OCI-LY3 (cell line): ENCODE results near the gene USHBP1.
"Not testable (repeated sequence)": the region's sequence is repeated elsewhere in the genome, so short reads cannot be mapped to it uniquely, and the experiment has no call there.

Source experiments
- EZH2phosphoT487 ChIP-seq: fragments of 200-600 bp; shearing (Covaris generic); IDR thresholded peaks from 2 replicates; pipeline ENCODE4 v1.6.1; 2018; ENCODE audit warnings: antibody characterized with exemption, mixed run types, low read depth
- TF ChIP-seq, protein P1 (sequence below): fragments of 200-600, 300-600 bp; sonication (generic); IDR thresholded peaks from 2 replicates; pipeline ENCODE4 v1.5.1; 2014; ENCODE audit warnings: antibody characterized with exemption, low read length, low read depth

DNA sequence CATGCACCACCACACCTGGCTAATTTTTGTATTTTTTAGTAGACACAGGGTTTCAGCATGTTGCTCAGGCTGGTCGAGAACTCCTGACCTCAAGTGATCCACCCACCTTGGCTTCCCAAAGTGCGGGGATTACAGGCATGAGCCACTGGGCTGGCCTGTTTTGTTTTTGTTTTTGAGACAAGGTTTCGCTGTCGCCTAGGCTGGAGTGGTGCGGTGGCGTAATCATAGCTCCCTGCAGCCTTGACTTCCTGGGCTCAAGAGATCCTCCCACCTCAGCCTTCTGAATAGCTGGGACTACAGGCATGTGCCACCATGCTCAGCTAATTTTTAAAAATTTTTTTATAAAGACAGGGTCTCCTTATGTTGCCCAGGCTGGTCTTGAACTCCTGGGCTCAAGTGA is 31.0 kb upstream of the USHBP1 start:
- TF ChIP-seq, protein P1, sequence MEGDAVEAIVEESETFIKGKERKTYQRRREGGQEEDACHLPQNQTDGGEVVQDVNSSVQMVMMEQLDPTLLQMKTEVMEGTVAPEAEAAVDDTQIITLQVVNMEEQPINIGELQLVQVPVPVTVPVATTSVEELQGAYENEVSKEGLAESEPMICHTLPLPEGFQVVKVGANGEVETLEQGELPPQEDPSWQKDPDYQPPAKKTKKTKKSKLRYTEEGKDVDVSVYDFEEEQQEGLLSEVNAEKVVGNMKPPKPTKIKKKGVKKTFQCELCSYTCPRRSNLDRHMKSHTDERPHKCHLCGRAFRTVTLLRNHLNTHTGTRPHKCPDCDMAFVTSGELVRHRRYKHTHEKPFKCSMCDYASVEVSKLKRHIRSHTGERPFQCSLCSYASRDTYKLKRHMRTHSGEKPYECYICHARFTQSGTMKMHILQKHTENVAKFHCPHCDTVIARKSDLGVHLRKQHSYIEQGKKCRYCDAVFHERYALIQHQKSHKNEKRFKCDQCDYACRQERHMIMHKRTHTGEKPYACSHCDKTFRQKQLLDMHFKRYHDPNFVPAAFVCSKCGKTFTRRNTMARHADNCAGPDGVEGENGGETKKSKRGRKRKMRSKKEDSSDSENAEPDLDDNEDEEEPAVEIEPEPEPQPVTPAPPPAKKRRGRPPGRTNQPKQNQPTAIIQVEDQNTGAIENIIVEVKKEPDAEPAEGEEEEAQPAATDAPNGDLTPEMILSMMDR = not testable (repeated sequence)
- not testable (repeated sequence) for TF ChIP-seq EZH2phosphoT487
